AG09319 (cell line): ENCODE measurements around the gene LEPROT.

Experiments used
- DNase-seq: peaks from one replicate; pipeline ENCODE4 v3.0.0-alpha.2; 2010; ENCODE audit warnings: low read depth; ENCODE audit errors: extremely low read depth
- TF ChIP-seq, protein P1 (sequence below): IDR thresholded peaks from 2 replicates; pipeline ENCODE4 v1.5.1; 2011; ENCODE audit warnings: low read depth, mild to moderate bottlenecking, inconsistent platforms, low read length, moderate library complexity

Gene LEPROT

DNA sequence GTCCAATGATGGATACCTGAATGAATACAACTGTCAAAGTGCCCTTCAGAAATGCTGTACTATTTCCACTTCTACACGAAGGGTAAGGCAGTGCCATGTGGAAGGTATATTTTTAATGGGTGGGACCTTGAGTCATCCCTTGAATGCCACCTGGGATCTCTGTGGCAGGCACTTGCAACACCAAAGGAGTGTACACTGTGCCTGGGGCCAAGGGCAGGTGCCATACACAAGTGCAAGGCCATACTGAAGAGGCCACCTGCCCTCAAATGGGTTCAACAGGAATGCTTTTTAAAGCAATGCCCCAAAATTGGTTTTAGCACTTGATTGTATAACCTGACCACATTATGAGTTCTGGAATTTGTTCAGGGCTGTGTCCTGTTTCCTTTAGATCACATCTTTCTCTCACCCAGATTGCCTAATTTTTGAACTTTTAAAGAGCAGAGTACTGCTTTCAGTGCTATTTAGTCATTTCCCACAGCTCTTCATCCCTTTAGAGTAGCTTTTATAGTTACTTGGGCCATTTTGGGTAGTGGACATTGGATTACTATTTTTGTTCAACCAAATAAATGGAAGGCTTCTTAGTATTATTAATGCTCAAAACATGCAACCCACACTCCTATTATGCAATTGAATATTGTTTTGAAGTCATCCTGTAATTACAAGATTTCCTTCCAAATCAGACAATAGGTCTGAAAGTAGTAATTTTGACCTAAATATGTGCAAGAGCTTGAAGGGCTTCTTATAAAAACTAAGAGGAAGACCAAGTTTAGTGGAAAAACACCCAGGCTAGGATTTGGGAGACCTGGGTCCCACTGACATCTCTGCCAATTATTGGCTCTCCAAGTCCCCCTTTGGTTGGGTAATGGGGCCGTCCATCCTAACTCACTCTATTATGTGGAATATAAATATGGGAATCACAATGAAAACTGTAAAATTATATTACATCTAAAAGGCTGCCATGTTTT is 57.2 kb downstream of the LEPROT start:
- TF ChIP-seq, protein P1, sequence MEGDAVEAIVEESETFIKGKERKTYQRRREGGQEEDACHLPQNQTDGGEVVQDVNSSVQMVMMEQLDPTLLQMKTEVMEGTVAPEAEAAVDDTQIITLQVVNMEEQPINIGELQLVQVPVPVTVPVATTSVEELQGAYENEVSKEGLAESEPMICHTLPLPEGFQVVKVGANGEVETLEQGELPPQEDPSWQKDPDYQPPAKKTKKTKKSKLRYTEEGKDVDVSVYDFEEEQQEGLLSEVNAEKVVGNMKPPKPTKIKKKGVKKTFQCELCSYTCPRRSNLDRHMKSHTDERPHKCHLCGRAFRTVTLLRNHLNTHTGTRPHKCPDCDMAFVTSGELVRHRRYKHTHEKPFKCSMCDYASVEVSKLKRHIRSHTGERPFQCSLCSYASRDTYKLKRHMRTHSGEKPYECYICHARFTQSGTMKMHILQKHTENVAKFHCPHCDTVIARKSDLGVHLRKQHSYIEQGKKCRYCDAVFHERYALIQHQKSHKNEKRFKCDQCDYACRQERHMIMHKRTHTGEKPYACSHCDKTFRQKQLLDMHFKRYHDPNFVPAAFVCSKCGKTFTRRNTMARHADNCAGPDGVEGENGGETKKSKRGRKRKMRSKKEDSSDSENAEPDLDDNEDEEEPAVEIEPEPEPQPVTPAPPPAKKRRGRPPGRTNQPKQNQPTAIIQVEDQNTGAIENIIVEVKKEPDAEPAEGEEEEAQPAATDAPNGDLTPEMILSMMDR, result no peak
- no peak for DNase-seq

GRCh38 chr1:65478379-65479026 is 58.0 kb downstream of the LEPROT start:
- TF ChIP-seq, protein P1, result no peak
- no peak for DNase-seq

GRCh38 chr1:65479554-65480204 is 59.2 kb downstream of the LEPROT start:
- TF ChIP-seq, protein P1, result no peak

DNA sequence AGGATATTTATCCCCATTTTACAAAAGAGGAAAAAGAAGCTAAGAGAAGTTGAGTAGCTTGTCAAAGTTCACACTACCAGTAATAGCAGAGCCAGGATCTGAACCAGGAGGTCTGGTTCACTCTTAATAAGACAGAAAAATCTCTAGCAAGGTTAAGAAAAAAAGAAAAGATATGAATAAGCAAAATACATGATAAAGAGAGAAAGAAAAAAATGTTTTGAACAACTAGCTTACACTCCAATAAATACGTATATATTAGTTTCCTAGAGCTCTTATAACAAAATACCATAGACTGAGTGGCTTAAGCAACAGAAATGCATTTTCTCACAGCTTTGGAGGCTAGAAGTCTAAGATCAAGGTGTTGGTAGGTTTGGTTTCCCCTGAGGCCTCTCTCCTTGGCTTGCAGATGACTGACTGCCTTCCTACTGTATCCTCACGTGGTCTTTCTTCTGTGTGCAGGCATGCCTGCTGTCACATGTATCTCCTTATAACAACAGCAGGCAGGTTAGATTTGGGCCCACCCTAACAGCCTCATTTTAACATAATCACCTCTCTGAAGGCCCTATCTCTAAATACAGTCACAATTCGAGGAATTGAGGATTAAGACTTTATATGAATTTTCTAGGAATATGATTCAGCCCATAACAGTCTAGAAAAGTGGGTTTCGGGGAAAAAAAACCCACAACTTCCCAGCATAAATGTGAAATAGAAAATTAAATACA is 60.4 kb downstream of the LEPROT start:
- TF ChIP-seq, protein P1, result no peak
- DNase-seq, result no peak

More at GRCh38 chr1:65479554-65480204, 59.2 kb downstream of the LEPROT start:
- no peak for DNase-seq

DNA sequence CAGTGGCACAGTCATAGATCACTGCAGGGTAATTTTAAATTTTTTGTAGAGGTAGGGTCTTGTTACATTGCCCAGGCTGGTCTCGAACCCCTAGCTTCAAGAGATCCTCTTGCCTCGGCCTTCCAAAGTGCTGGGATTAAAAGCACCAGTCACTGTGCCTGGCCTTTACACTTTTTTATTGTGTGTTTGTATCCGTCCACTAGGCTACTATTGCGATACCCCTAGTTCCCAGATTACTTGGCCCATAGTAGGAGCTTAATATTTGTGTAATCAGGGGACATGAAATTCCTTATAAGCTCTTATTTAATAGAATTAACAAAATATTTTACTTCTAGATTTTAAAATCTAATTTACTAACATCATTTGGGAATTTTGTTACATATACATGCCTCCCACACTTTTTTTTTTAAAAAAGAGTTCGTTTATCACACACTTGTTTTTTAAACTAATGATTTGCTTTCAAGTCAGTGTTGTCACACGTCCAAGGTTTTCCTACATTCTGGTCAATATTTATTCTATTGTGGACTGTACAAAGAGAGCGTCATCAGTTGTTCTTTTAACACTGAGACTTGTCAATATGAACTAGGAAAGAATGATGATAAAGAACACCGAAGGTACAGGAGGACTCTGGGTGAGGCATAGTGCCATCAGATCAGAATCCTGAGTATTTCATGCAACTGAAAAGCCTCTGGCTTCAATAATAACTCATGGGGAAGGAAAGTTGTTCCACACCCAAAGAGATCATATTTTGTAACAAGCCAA is 63.7 kb downstream of the LEPROT start:
- no peak for DNase-seq
- TF ChIP-seq, protein P1, result no peak
